Pons (tissue), 1 donor: ENCODE measurements around the gene PHACTR3.

Experiments
- DNase-seq: peaks from one replicate; pipeline ENCODE4 v3.0.0-alpha.2; 2016; ENCODE audit warnings: low spot score

Gene PHACTR3

DNA sequence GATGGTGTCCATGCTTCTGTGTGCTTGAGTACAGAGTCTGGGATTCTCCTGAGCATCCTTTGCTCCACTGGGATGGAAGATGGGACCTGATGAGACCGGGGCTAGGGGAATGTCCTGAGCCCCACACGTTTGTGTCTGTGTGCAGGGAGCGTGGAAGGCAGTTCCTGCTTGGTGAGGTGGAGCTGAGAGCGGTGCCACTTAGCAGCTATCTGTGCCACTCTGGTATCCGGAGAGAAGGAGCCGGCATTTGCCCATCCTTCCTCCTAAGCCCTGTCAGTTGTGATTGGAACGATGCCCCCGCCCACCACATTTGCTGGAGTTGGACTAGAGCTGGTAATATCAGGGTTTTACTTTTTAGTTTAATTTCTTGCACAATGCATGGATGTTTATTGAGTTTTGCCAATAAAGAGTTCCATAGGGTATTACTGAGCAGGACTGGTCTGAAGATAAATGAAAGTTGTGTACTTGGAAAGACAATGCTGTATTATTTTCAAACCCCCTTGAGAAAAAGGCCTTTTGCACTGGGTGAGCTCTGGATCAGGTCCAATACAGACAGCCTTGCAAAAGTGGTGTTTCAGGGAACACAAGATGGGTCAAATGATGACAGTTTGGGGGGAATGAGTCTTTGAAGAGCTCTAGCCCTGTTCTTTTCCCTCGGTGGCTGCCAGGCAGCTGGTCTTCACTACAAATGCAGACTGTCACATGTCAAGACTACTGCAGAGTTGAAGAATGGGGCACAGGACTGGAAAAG is 198.3 kb downstream of the PHACTR3 start:
- peak; percentile 87 for DNase-seq

- no peak for DNase-seq
These were observed 200.0 kb downstream of the PHACTR3 start for GRCh38 chr20:59804347-59804746.

GRCh38 chr20:59804871-59805665 is 200.7 kb downstream of the PHACTR3 start:
- DNase-seq = no peak

- no peak for DNase-seq
These were observed 201.6 kb downstream of the PHACTR3 start for GRCh38 chr20:59805786-59806577.

GRCh38 chr20:59806578-59806975 is 202.2 kb downstream of the PHACTR3 start:
- DNase-seq = no peak

GRCh38 chr20:59807909-59808728 is 203.8 kb downstream of the PHACTR3 start:
- no peak for DNase-seq

GRCh38 chr20:59808729-59809381 is 204.5 kb downstream of the PHACTR3 start:
- DNase-seq = no peak

- DNase-seq = no peak
These were observed 205.5 kb downstream of the PHACTR3 start for GRCh38 chr20:59809630-59810448.

GRCh38 chr20:59810449-59811187 is 206.3 kb downstream of the PHACTR3 start:
- DNase-seq = no peak

DNA sequence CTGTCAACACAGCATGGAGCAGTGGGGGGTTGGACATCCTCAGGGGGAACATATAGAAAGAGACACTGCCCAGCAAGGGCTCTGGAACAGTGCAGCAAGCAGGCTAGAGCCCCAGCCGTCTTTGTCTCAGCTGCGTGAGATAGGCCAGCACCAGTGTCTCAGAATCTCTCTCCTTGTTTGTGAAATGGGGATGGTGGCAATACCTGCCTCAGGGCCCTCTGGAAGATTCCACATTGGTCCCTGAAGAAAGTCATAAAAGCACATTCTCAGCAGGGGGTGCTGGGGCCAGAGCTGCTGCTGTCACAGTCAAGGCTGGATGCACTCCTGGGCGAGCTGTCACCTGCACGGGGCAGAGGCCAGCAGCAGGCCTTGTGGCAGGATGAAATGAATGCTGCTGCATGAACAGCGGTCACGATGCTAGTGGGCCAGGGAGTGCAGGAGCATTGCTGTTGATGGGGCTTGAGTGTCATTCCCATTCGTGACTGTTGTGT is 207.4 kb downstream of the PHACTR3 start:
- DNase-seq = no peak

DNA sequence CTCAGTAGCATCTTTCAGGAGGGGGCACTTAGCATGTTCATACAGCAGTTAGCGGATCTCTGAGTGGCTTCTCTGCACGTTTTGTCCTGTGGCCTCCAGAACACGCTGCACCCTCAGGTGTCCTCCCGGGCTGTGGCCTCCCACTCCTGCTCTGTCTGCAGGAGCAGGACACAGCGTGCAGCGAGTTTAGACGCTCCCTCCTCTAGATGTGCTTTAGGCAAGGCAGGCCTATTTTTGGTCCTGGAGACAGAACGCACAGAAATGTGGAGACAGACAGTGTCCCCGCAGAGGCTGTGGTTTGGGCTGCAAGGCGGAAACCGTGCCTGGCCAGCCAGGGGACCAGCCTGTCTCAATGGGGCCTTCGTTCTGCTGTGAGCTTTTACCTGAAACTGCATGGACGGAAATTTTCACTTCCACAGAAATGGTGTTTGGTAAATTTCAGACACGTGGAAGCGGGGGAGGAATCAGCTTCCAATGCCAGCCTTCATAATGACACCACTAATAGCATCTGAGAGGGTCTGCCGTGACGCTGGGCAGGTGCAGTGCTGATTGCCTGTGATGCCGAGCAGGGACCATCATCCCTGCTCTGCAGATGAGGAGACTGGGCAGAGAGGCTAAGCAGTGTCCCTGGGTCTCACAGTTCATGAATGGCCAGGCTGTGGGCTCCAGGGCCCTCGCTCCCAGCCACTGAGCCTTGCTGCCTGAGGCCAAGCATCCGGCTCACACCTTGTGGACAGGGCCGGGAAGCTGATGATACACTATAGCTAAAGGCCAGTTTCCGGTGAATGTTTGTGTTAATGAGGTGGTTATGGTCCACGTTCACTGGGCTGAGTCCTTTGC is 208.2 kb downstream of the PHACTR3 start:
- no peak for DNase-seq

DNA sequence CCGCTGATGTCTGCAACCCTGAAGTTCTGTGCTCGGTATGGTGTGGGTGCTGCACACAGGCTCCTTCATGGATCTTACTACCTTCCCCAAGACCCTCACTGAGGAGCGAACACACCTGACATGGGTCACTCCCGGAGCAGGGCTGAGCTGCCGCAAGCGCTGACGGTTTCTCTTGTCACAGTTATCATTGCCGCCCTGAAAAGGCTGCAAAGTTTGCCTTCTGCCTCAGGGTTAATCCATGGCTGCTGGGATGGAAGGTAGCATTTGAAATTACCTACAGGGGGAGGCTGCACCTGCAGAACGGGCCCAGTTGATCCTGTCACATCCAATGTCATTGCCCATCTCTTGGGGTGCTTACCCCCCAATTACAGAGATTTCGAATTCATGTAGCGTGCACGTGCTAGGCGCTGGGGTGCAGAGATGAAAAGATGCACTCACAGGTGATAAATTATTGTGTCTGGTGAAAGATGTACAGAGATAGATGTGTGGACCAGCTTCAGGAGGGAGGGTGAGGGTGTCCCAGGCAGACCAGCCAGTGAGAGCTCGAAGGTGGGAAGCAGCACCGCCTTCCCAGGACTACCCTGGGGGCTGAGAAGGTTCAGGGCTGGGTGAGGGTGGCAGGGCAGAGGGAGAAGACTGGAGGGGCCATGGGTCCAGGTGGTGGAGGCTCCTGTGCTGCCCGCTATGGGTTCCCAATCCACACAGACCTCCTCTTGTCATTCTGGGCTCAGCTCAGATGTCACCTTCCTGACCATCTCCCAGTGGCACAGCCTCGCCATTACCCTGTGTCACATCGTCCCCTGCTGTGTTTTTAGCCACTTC is 209.0 kb downstream of the PHACTR3 start:
- DNase-seq = no peak

DNA sequence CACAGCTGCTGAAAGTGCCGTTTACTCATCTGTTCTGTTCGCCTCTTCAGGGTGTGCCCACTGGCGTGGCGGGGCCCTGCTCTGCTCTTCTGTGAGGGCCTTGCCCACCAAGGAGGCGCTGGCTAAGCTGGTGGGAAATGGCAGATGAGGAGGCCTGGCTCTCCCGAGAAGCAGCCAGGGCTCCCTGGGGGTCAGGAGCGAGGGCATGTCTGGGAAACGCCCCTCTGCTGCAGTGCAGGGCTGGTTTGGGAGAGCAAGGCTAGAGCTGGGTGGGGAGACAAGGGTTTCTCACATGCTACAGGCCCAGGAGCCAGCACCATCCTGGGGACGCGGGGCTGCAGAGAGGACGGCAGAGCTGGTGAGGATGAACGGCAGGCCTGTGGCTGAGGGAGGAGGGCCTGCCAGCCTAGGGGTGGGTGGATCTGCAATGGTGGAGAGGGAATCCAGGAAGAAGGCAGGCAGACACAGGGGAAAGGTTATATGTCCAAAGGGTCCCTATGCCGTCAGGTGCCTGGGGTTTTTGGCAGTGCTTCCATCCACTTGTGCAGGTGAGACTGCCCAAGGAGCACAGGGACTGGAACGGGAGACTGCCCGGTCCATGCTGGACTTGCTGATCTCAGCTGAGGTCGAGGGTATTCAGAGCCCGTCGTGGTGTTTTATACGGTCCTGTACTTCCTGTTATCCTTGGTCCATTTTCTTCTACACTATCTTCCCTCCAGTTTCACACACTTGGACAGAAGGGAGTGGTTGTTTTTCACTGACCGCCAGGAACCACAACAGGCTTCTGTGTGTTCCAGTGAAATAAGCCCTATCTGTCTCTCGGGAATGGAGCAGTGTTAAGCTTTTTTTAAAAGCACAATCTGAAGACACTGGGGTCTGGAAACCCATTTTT is 209.9 kb downstream of the PHACTR3 start:
- peak; percentile 78 for DNase-seq

GRCh38 chr20:59814840-59815340 is 210.6 kb downstream of the PHACTR3 start:
- no peak for DNase-seq

GRCh38 chr20:59816146-59816738 is 211.9 kb downstream of the PHACTR3 start:
- no peak for DNase-seq

DNA sequence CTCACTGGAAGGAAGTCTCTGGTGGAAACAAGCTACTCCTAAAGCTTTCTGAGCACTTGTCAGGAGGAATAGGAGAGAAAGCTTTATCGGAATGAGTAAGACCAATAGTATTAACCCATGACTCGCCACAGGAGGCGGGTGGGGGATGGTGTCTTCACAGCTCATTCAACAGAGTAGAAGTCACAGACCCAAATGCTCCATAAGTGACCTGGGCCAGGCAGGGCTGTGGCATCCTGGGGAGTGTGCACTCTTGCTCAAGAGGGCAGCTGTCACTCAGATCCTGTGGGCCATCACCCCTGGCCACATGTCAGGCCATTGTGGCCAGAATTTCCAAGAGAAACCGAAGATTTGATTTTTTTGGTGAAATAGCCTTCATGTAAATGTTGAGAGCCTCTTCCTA is 213.1 kb downstream of the PHACTR3 start:
- no peak for DNase-seq
